K562 (cell line): ENCODE measurements around the gene FANCD2. TPM values are rescaled to one million over a fixed set of nuclear protein-coding genes. Genes with fewer than 3 reads are reported as not detected.

Experiments
- ATAC-seq: fragments of 200-7000 bp; cut with Tn5 transposase; 3 replicates; pipeline ENCODE4 v1.9.1; 2020; ENCODE audit warnings: moderate library complexity
- BruUV-seq: library from RNA; stranded (reverse); fragments of 400-500 nt; replicated peaks from 2 replicates; lab custom pipeline; 2021; lab: Mats Ljungman, UMichigan
- CTCF ChIA-PET: fragments of 300-600 bp; formaldehyde crosslinking; extraction: SDS; loops from one replicate; lab custom pipeline; 2021; ENCODE audit warnings: low intra/inter-chr PET ratio; lab: Yijun Ruan, JAX
- POLR2A ChIA-PET: fragments of 300-600, 350-650 bp; sonication (Branson Sonifier 250); formaldehyde crosslinking; extraction: SDS; loops from one replicate; lab custom pipeline; 2021; ENCODE audit warnings: antibody characterized with exemption, inconsistent platforms; lab: Yijun Ruan, JAX
- DNase-seq, 4 experiments: peaks; one replicate each; pipeline versions ENCODE4 v3.0.0 to v3.0.0-alpha.2; 2011 to 2018; ENCODE audit warnings: low spot score in 3 of 4, mixed read lengths in 3 of 4; ENCODE audit errors: extremely low read depth in 1 of 4
- FAIRE-seq: peaks from 2 replicates; lab custom pipeline; 2011; peaks lifted over from hg19 to GRCh38; lab: Jason Lieb, UNC
- H2AFZ ChIP-seq: 2 replicates; pipeline ENCODE4 v1.6.0; 2011; ENCODE audit warnings: low read depth, low read length, control low read depth, inconsistent platforms
- H3K27ac ChIP-seq: fragments of 200-600 bp; 3 replicates; pipeline ENCODE4 v1.8.0; 2011; ENCODE audit warnings: low read depth, mild to moderate bottlenecking, control low read depth, inconsistent platforms, low read length, moderate library complexity, mixed read lengths; ENCODE audit errors: extremely low read depth
- H3K27me3 ChIP-seq, 2 experiments: fragments of 300-600 bp in 1 of 2; 2 replicates in 1 of 2; 3 replicates in 1 of 2; pipeline versions ENCODE4 v1.6.0 to v1.8.0; 2011; ENCODE audit warnings: inconsistent platforms in 2 of 2, low read length in 2 of 2, mild to moderate bottlenecking in 1 of 2, mixed read lengths in 1 of 2, moderate library complexity in 1 of 2; ENCODE audit not compliant: control insufficient read depth in 2 of 2, insufficient read depth in 2 of 2
- H3K36me3 ChIP-seq: fragments of 300-600 bp; 3 replicates; pipeline ENCODE4 v1.8.0; 2011; ENCODE audit warnings: mild to moderate bottlenecking, low read length, inconsistent platforms; ENCODE audit not compliant: control insufficient read depth, insufficient read depth
- H3K4me1 ChIP-seq, 2 experiments: fragments of 200-600 bp in 1 of 2; replicated peaks in 1 of 2; 2 replicates in 1 of 2; 3 replicates in 1 of 2; pipeline versions ENCODE4 v1.5.1 to v1.8.0; 2011; ENCODE audit warnings: inconsistent platforms in 2 of 2, low read length in 2 of 2, mild to moderate bottlenecking in 1 of 2, mixed read lengths in 1 of 2, moderate library complexity in 1 of 2; ENCODE audit not compliant: control insufficient read depth in 2 of 2, insufficient read depth in 2 of 2
- H3K4me2 ChIP-seq: 2 replicates; pipeline ENCODE4 v1.6.1; 2011; ENCODE audit warnings: low read length, control low read depth, inconsistent platforms, mixed read lengths; ENCODE audit not compliant: insufficient read depth
- H3K4me3 ChIP-seq: fragments of 200-600 bp; sonication (generic), shearing (Covaris generic); 2 replicates; pipeline ENCODE4 v1.5.1; 2016; ENCODE audit warnings: control low read depth, inconsistent platforms
- H3K79me2 ChIP-seq: fragments of 200-600 bp; 3 replicates; pipeline ENCODE4 v1.8.0; 2011; ENCODE audit warnings: low read length, inconsistent platforms; ENCODE audit not compliant: control insufficient read depth, insufficient read depth
- H3K9ac ChIP-seq, 2 experiments: 2 replicates each; pipeline versions ENCODE4 v1.6.0 to v1.6.1; 2011; ENCODE audit warnings: low read depth in 2 of 2, low read length in 2 of 2, control low read depth in 1 of 2, inconsistent platforms in 1 of 2, mild to moderate bottlenecking in 1 of 2, mixed read lengths in 1 of 2; ENCODE audit not compliant: insufficient read depth in 1 of 2
- H3K9me1 ChIP-seq: one replicate; pipeline ENCODE4 v1.6.0; 2011; ENCODE audit warnings: inconsistent platforms, mild to moderate bottlenecking, low read length, moderate library complexity; ENCODE audit not compliant: control insufficient read depth, insufficient read depth
- H3K9me3 ChIP-seq: replicated peaks from 2 replicates; pipeline ENCODE4 v1.5.1; 2011; ENCODE audit warnings: low read depth, low read length, inconsistent platforms; ENCODE audit not compliant: control insufficient read depth, insufficient read depth
- H4K20me1 ChIP-seq: replicated peaks from 2 replicates; pipeline ENCODE4 v1.6.1; 2011; ENCODE audit warnings: low read length, inconsistent platforms, mixed read lengths; ENCODE audit not compliant: control insufficient read depth, insufficient read depth
- CEBPB ChIP-seq: fragments of 450-650 bp; IDR thresholded peaks from 2 replicates; pipeline ENCODE4 v1.6.1; 2016; ENCODE audit warnings: missing genetic modification characterization, missing compliant biosample characterization
- DACH1 ChIP-seq: fragments of 450-650 bp; IDR thresholded peaks from 2 replicates; pipeline ENCODE4 v1.6.1; 2018; ENCODE audit not compliant: partially characterized antibody
- FOXA3 ChIP-seq, 2 experiments: fragments of 450-650 bp in 1 of 2; sonication (generic) in 1 of 2; formaldehyde crosslinking; IDR thresholded peaks in 1 of 2; conservative IDR thresholded peaks in 1 of 2; 2 replicates each; pipeline versions ENCODE4 v1.4.0 to v1.8.0; 2020 to 2022; ENCODE audit warnings: mild to moderate bottlenecking in 2 of 2, missing genetic modification reagents in 1 of 2
- GTF2F1 ChIP-seq: IDR thresholded peaks from 2 replicates; pipeline ENCODE4 v1.6.1; 2011; ENCODE audit warnings: low read depth, low read length, improper control_type of control experiment
- HMG20B ChIP-seq: fragments of 250-450 bp; sonication (Bioruptor Pico); IDR thresholded peaks from 2 replicates; pipeline ENCODE4 v1.5.0; 2021; ENCODE audit warnings: mild to moderate bottlenecking
- MCM7 ChIP-seq, 2 experiments: fragments of 450-650 bp; IDR thresholded peaks; 2 replicates each; pipeline ENCODE4 v1.6.1; 2016 to 2018
- TEAD2 ChIP-seq: fragments of 450-650 bp; IDR thresholded peaks from 2 replicates; pipeline ENCODE4 v1.6.1; 2016; ENCODE audit warnings: missing genetic modification characterization, control low read depth, missing compliant biosample characterization
- XRCC3 ChIP-seq: fragments of 450-650 bp; IDR thresholded peaks from 2 replicates; pipeline ENCODE4 v1.6.1; 2017; ENCODE audit warnings: mild to moderate bottlenecking, moderate library complexity
- ZNF77 ChIP-seq: fragments of 250-450 bp; sonication (Bioruptor Pico); IDR thresholded peaks from 2 replicates; pipeline ENCODE4 v1.5.0; 2020
- WGBS: fragments of 100-300 bp; shearing (Covaris generic); methylation state at CpG from one replicate; pipeline ENCODE4 v1.1.6; 2016; ENCODE audit warnings: low coverage, mixed read lengths; ENCODE audit not compliant: insufficient coverage; ENCODE audit errors: missing lambda C conversion rate; 5-methylcytosine and 5-hydroxymethylcytosine counted together
- in situ Hi-C: fragments of 300-500 bp; cut with MboI; formaldehyde crosslinking; loops from 4 replicates; pipeline ENCODE4 v1.15.0; 2018; ENCODE audit warnings: inconsistent platforms, mixed read lengths
- intact Hi-C: fragments of 100-400 bp; cut with micrococcal nuclease; formaldehyde crosslinking; loops from 2 replicates; pipeline ENCODE4 v1.14.2; 2022
- polyA plus RNA-seq, 8 experiments: library from polyadenylated mRNA; depleted of rRNA in 4 of 8; stranded (reverse) in 5 of 8; unstranded in 3 of 8; fragments of >200 nt; fragmentation: Nextera tagmentation in 2 of 8; fragmentation: Illumina TruSeq in 1 of 8; extraction: Ambion mirVana in 2 of 8; extraction: Trizol in 1 of 8; gene quantifications; 2 replicates each; pipeline versions ENCODE4 v1.2.1 to v1.2.3, GENCODE V29; 2011 to 2014; ENCODE audit warnings: inconsistent platforms in 1 of 8, missing spikeins in 1 of 8
- total RNA-seq, 7 experiments: library from RNA; depleted of rRNA in 6 of 7; stranded (reverse); fragments of >200 nt in 6 of 7; fragmentation: Illumina TruSeq in 2 of 7; extraction: Trizol in 2 of 7; gene quantifications; 2 replicates each; pipeline versions ENCODE4 v1.2.1 to v1.2.3, GENCODE V29; 2011 to 2021; ENCODE audit warnings: low replicate concordance in 1 of 7
- TF ChIP-seq, protein P1 (sequence below): sonication (generic); formaldehyde crosslinking; IDR thresholded peaks from 2 replicates; pipeline ENCODE4 v1.8.0; 2022; ENCODE audit warnings: mild to moderate bottlenecking, missing genetic modification reagents

FANCD2 gene
- total and polyA plus RNA-seq, 9 of the 15 experiments (the other 6 are each of a cell fraction or from before 2014, with no cell fraction given): 59.4 to 137 (median 96.1) TPM

DNA sequence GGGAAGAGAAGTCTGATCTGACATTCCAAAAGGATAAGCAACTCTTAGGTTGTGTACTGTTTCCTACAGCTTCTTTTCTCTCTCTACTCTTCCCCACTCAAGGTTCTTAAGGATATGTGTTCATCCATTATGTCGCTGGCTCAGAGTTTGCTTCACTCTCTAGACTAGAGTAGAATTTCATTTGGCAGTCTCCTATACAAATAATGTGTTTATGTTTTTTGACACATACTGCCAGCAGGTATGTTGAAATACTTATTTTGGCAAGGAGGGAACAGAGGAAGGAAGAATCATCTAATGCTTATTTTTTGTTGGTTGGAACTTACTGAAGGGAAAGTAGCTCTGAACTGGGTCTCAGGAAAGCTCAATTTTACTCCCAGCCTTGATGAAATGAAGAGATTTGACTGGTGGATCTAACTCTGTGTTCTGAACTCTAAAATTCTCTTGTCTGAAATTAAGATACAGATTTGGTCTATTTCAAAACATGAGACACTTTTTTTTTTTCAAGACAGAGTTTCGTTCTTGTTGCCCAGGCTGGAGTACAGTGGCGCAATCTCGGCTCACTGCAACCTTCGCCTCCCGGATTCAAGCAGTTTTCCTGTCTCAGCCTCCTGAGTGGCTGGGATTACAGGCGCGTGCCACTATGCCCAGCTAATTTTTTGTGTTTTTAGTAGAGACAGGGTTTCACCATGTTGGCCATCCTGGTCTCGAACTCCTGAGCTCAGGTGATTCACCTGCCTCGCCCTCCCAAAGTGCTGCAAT, 32.0 kb upstream of the FANCD2 start:
- no TSS peak for BruUV-seq
- no peak overlapping the region for H2AFZ ChIP-seq
- DNase-seq: no peak
- H4K20me1 ChIP-seq: no peaks in the 10 kb centered on the region
- H3K9ac ChIP-seq: no peak overlapping the region
- no peaks in the 10 kb centered on the region; a peak in 1 of 5 replicates for H3K4me1 ChIP-seq
- no peaks in the 10 kb centered on the region for H3K9me1 ChIP-seq
- intact Hi-C loops: no loop called here
- FAIRE-seq: no peak
- WGBS: 99% methylated on average over 10 of the region's 10 CpGs
- in situ Hi-C loops: loop anchor here (5.0 kb wide), 1 partner anchor 53 kb away; no protein-coding TSS in a partner anchor
- peaks cover 67% of the 10 kb centered on the region for H3K79me2 ChIP-seq
- H3K27ac ChIP-seq: no peak overlapping the region
- no peak overlapping the region for H3K4me3 ChIP-seq
- H3K27me3 ChIP-seq: no peaks in the 10 kb centered on the region
- CTCF ChIA-PET: no interaction called here
- POLR2A ChIA-PET: interaction anchor here (1.3 to 2.0 kb wide), 5 partner anchors 10 to 17 kb away, joined by 3 to 6 read pairs (median 5); no protein-coding TSS in a partner anchor
- no peaks in the 10 kb centered on the region for H3K9me3 ChIP-seq
- TF ChIP-seq XRCC3: no peak
- 0 out of 2 replicates have a peak, but pooled peaks have one; percentile 33 for TF ChIP-seq CEBPB (tag)
- 0 out of 4 replicates have a peak, but pooled peaks of 1 of the 2 experiments have one; percentile 12 for TF ChIP-seq FOXA3 (CRISPR knock-in tag; conservative IDR thresholded peaks at IDR 0.05 in 1 of 2, IDR thresholded peaks at IDR 0.05 in 1 of 2)
- ATAC-seq: no peak
- peaks cover 86% of the 10 kb centered on the region for H3K36me3 ChIP-seq
- no peak overlapping the region for H3K4me2 ChIP-seq

- 93% methylated on average over 7 of the region's 7 CpGs for WGBS
- H3K9me3 ChIP-seq: no peaks in the 10 kb centered on the region
- no peak overlapping the region for H3K4me3 ChIP-seq
- peaks cover 67% of the 10 kb centered on the region for H3K36me3 ChIP-seq
- no peak for ATAC-seq
- POLR2A ChIA-PET: interaction anchor here (0.9 kb wide), 1 partner anchor 13 kb away, joined by 6 read pairs; no protein-coding TSS in a partner anchor
- no TSS peak for BruUV-seq
- no peaks in the 10 kb centered on the region for H3K27me3 ChIP-seq
- H3K9me1 ChIP-seq: peaks cover 5% of the 10 kb centered on the region
- no peak overlapping the region for H3K9ac ChIP-seq
- no peak for TF ChIP-seq DACH1
- no peak for TF ChIP-seq ZNF77
- no peak for TF ChIP-seq MCM7 (IDR thresholded peaks at IDR 0.05)
- no peak for TF ChIP-seq GTF2F1
- TF ChIP-seq, protein P1, sequence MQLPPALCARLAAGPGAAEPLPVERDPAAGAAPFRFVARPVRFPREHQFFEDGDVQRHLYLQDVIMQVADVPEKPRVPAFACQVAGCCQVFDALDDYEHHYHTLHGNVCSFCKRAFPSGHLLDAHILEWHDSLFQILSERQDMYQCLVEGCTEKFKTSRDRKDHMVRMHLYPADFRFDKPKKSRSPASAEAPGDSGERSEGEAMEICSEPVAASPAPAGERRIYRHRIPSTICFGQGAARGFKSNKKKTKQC: no peak
- no peak for TF ChIP-seq HMG20B (CRISPR knock-in tag)
- no peak for TF ChIP-seq TEAD2 (tag)
- DNase-seq: no peak
- H3K4me2 ChIP-seq: no peak overlapping the region
- no peaks in the 10 kb centered on the region for H3K4me1 ChIP-seq
- H4K20me1 ChIP-seq: peaks cover 1% of the 10 kb centered on the region
- H3K79me2 ChIP-seq: peaks cover 15% of the 10 kb centered on the region
- intact Hi-C loops: no loop called here
- in situ Hi-C loops: no loop called here
- FAIRE-seq: no peak
- CTCF ChIA-PET: no interaction called here
- H3K27ac ChIP-seq: no peak overlapping the region
- no peak overlapping the region for H2AFZ ChIP-seq
These were observed 25.6 kb upstream of the FANCD2 start for GRCh38 chr3:10000686-10001085.
